Measurements from ENCODE around the gene SDHA.

- no peak for TF ChIP-seq CTCF (IDR thresholded peaks at IDR 0.05)
- no peak for TF ChIP-seq ZFX (IDR thresholded peaks at IDR 0.05; ENCODE audit: borderline replicate concordance)
Observed at GRCh38 chr5:180286-180918, 37.7 kb upstream of the SDHA start.

Data from 22Rv1 (cell line).